ENCODE measurements around the gene RAB13.

DNA sequence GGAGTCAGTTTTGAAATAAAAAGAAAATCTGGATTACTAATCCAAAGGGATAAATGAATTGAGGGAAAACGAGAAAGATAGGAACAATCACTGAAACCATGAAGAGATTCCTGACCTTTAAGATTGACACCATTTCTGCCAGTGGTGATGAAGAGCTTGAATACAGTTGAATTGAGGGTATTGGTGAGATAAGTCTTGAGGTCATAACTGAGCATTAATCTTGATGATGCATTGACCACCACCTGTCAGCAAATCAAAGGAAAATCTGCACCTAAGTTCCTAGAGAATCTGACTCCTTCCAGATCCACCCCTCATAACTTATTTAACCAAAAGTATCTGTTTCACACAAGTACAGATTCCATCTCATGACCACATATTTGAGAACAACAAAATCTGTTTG, 26.0 kb upstream of the RAB13 start:
- TF ChIP-seq, protein P1, sequence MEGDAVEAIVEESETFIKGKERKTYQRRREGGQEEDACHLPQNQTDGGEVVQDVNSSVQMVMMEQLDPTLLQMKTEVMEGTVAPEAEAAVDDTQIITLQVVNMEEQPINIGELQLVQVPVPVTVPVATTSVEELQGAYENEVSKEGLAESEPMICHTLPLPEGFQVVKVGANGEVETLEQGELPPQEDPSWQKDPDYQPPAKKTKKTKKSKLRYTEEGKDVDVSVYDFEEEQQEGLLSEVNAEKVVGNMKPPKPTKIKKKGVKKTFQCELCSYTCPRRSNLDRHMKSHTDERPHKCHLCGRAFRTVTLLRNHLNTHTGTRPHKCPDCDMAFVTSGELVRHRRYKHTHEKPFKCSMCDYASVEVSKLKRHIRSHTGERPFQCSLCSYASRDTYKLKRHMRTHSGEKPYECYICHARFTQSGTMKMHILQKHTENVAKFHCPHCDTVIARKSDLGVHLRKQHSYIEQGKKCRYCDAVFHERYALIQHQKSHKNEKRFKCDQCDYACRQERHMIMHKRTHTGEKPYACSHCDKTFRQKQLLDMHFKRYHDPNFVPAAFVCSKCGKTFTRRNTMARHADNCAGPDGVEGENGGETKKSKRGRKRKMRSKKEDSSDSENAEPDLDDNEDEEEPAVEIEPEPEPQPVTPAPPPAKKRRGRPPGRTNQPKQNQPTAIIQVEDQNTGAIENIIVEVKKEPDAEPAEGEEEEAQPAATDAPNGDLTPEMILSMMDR (conservative IDR thresholded peaks at IDR 0.05 in 1 of 2, IDR thresholded peaks at IDR 0.05 in 1 of 2; ENCODE audit: extremely low read depth in 1 of 2, insufficient read depth in 1 of 2, low read depth in 1 of 2, low read length in 2 of 2): no peak
- no peak for TF ChIP-seq EZH2 (IDR thresholded peaks at IDR 0.05; ENCODE audit: borderline replicate concordance, low read length)
